ENCODE results near the gene HYAL3. TPM values are rescaled to one million over a fixed set of nuclear protein-coding genes. Genes with fewer than 3 reads are reported as not detected.

HYAL3 gene
- total RNA-seq, 1 experiment from 2014 or later, result 10.3 TPM

DNA sequence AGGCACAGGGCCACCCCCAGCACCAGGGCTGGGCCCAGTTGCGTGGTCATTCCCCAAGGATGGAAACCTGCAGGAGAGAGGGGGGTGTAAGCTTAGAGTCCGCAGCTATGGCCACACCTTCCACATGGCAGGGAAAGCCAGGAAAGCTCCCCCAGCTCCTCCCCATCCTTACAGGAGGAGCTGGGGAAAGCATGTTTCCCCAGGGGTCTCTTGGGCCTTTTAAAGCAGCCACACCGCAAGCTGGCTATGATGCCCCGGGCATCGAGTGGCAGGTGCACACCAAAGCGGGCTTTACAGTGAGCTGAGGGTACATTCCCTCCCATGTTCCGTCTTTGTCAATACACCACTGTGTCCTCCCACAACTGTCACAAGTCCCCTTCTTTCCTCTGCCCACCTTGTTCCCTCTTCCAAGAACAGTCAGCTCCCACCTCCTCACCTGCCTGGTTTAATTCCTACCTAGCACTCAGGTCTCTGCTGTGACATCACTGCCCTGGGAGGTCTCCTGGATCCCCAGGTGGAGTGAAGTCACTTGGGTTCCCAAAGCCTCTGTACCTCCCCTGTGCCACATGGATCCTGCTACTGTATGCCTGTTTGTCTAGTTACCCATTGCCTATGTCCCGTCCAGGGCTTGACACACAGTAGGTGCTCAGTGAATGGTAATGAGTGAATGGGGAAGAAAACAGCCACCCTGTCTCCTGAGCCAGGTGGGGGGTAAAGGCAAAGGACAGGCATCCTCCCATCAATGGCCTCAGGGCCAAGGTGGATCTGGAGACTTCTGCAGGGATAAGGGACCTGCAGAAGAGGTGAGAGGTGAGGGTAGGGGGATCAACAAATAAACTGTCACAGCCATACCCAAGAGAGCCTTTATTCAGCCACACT, 3.4 kb downstream of the HYAL3 start (continued):
- TF ChIP-seq EZH2phosphoT487 (IDR thresholded peaks at IDR 0.05; ENCODE audit: borderline replicate concordance), result no peak

DNA sequence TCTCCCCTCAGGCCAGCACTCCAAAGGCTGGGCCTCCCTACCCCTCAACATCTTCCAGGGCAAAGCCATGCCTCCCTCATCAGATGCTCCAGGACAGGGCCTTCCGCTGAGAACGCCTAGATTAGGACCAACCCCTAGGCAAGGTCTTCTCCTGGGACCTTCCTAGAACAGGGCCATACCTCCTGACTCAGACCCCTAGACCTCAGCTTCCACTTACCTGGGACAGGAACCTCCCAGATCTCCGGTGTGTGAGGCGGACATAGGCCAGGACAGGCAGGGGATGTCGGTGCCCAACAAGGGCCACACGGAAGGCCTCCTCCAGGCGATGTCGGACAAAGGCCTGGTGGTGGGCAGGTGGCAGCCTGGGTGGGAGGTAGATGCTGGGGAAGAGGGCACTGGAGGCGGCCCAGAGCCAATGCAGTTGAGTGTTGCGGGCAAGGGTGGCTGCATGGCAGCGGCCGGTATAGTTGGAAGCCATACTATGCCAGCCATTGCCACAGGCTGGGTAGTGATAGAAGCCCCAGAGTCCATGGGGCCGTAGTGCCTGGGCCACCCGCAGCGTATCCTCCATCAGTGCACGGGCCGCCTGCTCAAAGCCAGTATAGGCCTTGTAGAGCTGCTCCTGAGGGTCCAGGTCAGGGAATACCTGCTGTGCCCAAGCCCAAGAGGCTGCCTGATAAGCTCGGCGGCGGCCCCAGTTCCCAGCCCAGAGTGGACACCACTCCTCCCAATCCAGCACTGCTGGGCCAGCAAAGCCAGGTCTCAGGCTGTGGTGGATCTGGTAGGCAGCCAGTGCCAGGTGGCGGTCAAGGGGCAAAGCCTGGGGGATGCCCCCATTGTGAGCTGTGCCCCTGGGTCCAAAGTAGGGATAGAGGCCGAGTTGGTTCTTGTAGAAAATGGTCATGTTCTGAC, 4.5 kb downstream of the HYAL3 start:
- CTCF ChIA-PET, result no interaction called here
- BruUV-seq (replicated peaks), result no TSS peak
- no peaks in the 10 kb centered on the region for H3K27me3 ChIP-seq (ENCODE audit: insufficient read depth, low read length)
- no peak overlapping the region for H2AFZ ChIP-seq (ENCODE audit: low read depth, low read length, poor library complexity, severe bottlenecking)
- intact Hi-C loops (cut with micrococcal nuclease), result no loop called here
- no peak overlapping the region for H3K27ac ChIP-seq (ENCODE audit: low read depth, low read length)
- DNase-seq (ENCODE audit: low read depth, low spot score) (no peak), ATAC-seq (no peak)
- no peak overlapping the region for H3K4me2 ChIP-seq (ENCODE audit: low read length)
- RAD21 ChIA-PET (ENCODE audit: low non-redundant PET in 1 of 2, low total read pairs in 2 of 2, uncharacterized antibody in 2 of 2, unreplicated experiment in 2 of 2), result no interaction called here
- POLR2A ChIA-PET, result interaction anchor here (1.3 kb wide), 1 partner anchor 17 kb away, joined by 4 read pairs; the partner anchor contains the start of gene LSMEM2
- TF ChIP-seq RAD21 (IDR thresholded peaks at IDR 0.05; ENCODE audit: low read depth), result no peak
- no peak for TF ChIP-seq EZH2phosphoT487 (IDR thresholded peaks at IDR 0.05; ENCODE audit: borderline replicate concordance)
- TF ChIP-seq EGR1 (IDR thresholded peaks at IDR 0.05; ENCODE audit: low read depth), result no peak
- TF ChIP-seq ZNF274 (IDR thresholded peaks at IDR 0.05; ENCODE audit: low read depth, low read length), result no peak
- TF ChIP-seq, protein P1, sequence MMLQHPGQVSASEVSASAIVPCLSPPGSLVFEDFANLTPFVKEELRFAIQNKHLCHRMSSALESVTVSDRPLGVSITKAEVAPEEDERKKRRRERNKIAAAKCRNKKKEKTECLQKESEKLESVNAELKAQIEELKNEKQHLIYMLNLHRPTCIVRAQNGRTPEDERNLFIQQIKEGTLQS (IDR thresholded peaks at IDR 0.05), result no peak
- TF ChIP-seq POLR2A (IDR thresholded peaks at IDR 0.05; ENCODE audit: borderline replicate concordance, extremely low read depth, insufficient read depth, insufficient read length), result no peak
- TF ChIP-seq CEBPB (IDR thresholded peaks at IDR 0.05; ENCODE audit: low read depth), result no peak
- no peak for TF ChIP-seq POLR2AphosphoS5 (IDR thresholded peaks at IDR 0.05; ENCODE audit: low read depth, low read length)
- TF ChIP-seq, protein P2, sequence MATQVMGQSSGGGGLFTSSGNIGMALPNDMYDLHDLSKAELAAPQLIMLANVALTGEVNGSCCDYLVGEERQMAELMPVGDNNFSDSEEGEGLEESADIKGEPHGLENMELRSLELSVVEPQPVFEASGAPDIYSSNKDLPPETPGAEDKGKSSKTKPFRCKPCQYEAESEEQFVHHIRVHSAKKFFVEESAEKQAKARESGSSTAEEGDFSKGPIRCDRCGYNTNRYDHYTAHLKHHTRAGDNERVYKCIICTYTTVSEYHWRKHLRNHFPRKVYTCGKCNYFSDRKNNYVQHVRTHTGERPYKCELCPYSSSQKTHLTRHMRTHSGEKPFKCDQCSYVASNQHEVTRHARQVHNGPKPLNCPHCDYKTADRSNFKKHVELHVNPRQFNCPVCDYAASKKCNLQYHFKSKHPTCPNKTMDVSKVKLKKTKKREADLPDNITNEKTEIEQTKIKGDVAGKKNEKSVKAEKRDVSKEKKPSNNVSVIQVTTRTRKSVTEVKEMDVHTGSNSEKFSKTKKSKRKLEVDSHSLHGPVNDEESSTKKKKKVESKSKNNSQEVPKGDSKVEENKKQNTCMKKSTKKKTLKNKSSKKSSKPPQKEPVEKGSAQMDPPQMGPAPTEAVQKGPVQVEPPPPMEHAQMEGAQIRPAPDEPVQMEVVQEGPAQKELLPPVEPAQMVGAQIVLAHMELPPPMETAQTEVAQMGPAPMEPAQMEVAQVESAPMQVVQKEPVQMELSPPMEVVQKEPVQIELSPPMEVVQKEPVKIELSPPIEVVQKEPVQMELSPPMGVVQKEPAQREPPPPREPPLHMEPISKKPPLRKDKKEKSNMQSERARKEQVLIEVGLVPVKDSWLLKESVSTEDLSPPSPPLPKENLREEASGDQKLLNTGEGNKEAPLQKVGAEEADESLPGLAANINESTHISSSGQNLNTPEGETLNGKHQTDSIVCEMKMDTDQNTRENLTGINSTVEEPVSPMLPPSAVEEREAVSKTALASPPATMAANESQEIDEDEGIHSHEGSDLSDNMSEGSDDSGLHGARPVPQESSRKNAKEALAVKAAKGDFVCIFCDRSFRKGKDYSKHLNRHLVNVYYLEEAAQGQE (IDR thresholded peaks at IDR 0.05; ENCODE audit: low read depth), result no peak
- no peak for TF ChIP-seq ELF1 (IDR thresholded peaks at IDR 0.05; ENCODE audit: borderline replicate concordance, low read depth)
- no peak for TF ChIP-seq TCF7L2 (IDR thresholded peaks at IDR 0.05; ENCODE audit: borderline replicate concordance, extremely low read depth, insufficient read depth, insufficient read length)
- no peak for TF ChIP-seq SP1 (IDR thresholded peaks at IDR 0.05; ENCODE audit: low read depth)
- H3K9me3 ChIP-seq (ENCODE audit: control insufficient read depth in 1 of 2, insufficient read depth in 1 of 2, low read depth in 1 of 2, low read length in 2 of 2), result no peaks in the 10 kb centered on the region
- no peak overlapping the region for H3K4me3 ChIP-seq (replicated peaks in 1 of 2; ENCODE audit: low read depth in 1 of 2, low read length in 2 of 2)
- no peaks in the 10 kb centered on the region for H4K20me1 ChIP-seq (ENCODE audit: insufficient read depth)
- H3K9ac ChIP-seq (ENCODE audit: low read length), result no peak overlapping the region
- H3K9me2 ChIP-seq (ENCODE audit: insufficient read depth), result no peaks in the 10 kb centered on the region
- peaks cover 27% of the 10 kb centered on the region for H3K79me2 ChIP-seq (ENCODE audit: insufficient read depth, low read length)
- peaks cover 3 to 11% of the 10 kb centered on the region in 2 experiments; a peak in 2 of 4 replicates for H3K36me3 ChIP-seq (ENCODE audit: control insufficient read depth in 1 of 2, insufficient read depth in 2 of 2, low read length in 2 of 2)
- peaks cover 11 to 31% of the 10 kb centered on the region in 2 experiments for H3K4me1 ChIP-seq (ENCODE audit: control insufficient read depth in 1 of 2, insufficient read depth in 2 of 2, low read length in 2 of 2)

Data from HCT116 (cell line).